Femur (tissue), 1 donor: ENCODE measurements around the gene DIAPH3.

Experiments
- DNase-seq: peaks from one replicate; pipeline ENCODE4 v3.0.0-alpha.2; 2017

Gene DIAPH3

DNA sequence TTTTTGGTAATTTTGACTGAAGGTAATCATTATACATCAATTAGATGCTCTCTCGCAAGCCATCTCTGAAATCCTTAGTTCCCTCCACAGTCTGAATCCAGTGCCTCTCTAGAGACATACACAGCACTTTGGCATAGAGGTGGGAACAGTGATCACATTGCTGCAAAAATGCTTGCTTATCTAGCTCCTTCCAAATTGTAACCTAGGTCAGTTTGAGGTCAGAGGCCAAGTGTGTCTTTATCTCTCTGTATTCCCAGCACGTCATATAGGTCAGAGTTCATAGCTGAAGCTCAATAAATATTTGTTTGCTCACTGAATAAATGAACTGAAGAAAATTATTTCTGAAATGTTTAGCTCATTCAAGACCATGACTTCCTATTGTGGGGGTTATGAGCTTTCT is 462.5 kb downstream of the DIAPH3 start:
- no peak for DNase-seq

- no peak for DNase-seq
These were observed 463.4 kb downstream of the DIAPH3 start for GRCh38 chr13:59700281-59700680.

- no peak for DNase-seq
These were observed 467.5 kb downstream of the DIAPH3 start for GRCh38 chr13:59696271-59696670.

GRCh38 chr13:59691501-59692066 is 472.1 kb downstream of the DIAPH3 start:
- DNase-seq, result no peak

DNA sequence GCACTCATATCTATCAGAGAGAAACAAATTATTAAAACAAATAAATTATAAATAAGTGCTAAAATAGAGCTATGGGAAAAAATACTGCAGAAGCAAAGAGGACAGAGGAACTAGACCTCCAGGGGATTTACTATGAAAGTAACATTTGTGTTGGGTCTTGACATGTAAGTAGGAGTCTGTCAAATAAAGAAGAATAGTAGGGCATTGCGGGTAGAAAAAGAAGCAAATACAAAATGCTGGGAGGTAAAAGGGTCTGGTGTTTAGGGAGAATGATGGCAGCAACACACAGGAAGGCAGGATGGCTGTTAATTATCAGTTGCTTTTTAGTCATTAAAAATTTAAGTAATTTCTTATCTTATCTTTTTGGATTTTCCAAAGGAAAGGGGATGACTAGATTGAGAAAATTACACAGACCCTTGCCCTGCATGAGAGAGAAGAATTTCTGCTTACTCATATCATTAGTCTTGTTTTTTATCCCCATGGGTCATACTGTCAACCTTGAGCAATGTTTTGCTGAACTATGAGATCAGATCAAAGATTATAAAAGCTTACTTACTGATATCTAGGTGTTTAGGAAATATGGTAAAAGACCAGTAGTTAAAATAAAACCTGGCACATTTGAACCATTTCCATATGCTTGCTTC is 472.7 kb downstream of the DIAPH3 start:
- no peak for DNase-seq

DNA sequence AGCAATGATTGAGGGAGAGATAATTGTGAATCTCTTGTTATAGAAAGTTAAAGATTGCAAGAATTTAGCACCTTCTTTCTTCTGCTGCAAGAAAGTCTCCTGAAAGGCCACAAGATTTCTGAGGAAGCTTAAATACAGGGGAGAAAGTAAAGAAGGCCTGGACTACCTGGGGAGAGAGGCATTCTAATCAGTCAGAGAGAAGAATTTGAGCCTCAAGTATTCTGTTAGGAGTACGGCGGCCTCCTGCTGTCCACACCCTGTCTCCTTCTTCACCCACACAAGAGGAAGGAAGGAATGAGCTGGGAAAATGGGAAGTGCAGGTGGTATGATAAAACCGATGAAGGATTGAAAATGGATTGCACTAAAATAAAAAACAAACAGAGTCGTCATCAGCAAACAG is 474.7 kb downstream of the DIAPH3 start:
- no peak for DNase-seq

GRCh38 chr13:59686798-59687394 is 476.8 kb downstream of the DIAPH3 start:
- DNase-seq, result no peak

DNA sequence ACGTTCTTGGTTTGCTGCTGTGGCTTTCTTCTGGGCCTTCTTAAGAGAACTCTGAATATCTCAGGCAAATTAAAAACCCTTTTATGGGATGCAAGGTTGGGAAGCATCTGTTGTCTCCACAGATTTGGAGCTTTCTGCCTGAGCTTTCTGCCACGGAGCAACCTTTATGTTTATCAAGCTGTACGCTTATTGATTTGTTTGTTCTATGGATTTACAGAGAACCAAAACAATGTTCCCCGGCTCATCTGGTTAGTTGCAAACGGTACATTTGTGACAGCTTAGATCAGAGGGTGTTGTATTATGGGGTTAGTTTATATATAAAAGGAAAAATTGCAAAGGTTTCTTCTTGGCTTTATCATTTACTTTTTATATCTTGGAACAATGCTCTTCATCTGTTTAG is 479.6 kb downstream of the DIAPH3 start:
- no peak for DNase-seq

DNA sequence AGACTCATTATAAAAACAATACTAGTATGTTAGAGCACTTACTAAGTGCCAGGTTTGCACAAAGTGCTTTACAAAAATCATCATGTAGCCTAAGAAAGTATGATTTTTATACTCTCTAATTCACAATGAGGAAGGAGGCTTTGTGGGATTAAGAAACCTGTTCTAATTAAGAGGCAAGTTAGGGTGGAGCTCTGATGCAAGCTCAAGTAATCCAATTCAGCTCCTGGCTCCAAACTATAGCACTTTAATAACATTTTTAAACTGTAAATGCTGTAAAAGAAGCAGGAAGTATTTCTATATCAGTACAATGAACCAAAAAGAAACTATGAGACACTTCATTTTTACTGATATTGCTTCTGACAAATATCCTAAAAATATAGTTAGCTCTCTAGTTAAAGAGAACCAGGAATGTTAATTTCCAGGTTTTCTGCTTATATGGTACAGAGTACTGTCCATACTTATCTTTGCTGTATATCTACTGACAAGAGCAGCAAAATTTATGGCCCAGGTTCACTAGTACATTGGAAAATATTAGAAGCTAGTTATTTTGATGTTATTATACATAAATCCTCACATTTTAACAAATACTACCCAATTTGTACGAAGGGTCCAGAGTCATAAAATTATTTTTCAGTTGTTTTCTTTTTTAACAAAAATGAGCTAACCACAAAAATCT is 482.0 kb downstream of the DIAPH3 start:
- no peak for DNase-seq

GRCh38 chr13:59680429-59681024 is 483.2 kb downstream of the DIAPH3 start:
- DNase-seq, result no peak

DNA sequence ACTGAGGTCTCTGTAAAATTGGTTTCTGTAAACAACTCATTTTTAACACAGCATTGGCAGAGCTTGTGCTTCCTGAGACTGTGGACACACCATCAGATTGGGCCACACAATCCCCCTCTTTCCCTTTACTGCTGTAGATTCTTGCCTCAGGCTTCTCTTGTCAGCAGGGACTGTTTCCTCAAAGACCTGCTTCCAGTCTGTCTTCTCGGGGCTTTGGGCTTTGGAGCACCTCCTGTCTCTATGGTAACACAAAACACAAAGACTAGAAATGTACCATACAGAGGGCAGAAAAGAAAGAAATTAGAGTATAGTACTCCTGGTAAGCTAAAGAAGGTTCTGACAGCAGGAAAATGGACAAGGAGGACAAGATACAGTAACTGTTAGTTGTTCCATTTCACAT is 484.5 kb downstream of the DIAPH3 start:
- no peak for DNase-seq

- no peak for DNase-seq
These were observed 485.5 kb downstream of the DIAPH3 start for GRCh38 chr13:59677966-59678814.

DNA sequence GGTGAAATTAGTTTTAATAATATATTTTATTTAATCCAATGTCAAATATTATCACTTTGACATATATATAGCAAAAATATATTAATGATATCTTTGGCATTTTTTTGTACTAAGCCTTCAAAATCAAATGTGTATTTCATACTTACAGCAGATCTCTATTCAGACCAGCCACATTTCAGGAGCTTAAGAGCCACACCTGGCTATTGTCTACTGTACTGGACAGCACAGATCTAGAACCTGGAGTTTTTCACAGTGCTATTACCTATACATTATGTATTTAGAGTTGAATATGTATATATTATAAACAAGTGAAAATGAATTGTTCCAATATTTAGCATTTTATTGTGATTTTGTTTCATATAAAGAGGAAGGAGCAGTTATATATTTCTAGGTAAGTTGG is 486.3 kb downstream of the DIAPH3 start:
- DNase-seq, result no peak

- DNase-seq, result no peak
These were observed 489.1 kb downstream of the DIAPH3 start for GRCh38 chr13:59674616-59675015.

DNA sequence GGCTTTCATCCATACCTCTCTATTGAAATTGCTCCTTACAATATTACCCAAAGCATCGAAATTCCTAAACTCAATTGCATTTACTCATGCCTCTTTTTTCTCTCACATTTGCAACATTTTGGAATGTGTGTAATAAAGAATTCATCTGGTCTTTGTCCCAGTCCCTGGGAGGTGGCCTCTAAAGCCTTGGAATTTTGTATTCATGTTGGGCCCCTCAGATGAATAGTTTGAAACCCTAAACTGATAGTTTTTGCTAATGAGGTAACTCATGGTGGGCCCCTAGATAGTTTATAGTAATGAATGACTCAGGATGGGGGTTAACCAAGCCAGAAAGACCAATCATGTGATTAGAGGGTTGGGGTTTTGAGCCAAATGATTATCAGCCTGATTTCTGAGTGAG is 490.4 kb downstream of the DIAPH3 start:
- no peak for DNase-seq

- no peak for DNase-seq
These were observed 491.3 kb downstream of the DIAPH3 start for GRCh38 chr13:59672445-59672844.

- DNase-seq, result peak; percentile 31
These were observed 491.8 kb downstream of the DIAPH3 start for GRCh38 chr13:59671881-59672280.

DNA sequence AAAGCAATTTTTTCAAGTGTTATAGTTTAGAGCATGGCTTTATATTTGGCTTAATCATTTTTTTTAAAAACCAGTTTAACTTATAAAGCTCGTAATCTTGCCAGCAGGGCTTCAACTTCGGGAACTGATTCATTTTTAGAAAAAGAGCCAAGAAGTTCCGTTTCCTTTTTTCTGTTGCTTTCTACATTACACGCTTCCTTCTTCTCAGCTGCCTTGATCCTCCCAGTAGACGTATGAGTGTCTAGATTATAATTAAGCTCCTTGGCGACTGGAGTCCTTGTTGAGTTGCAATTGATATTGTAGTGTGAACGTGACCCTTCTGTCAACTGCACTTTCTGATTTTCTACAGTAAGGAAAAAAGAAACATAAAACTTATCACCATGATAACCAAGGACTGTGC is 497.2 kb downstream of the DIAPH3 start:
- DNase-seq, result no peak

DNA sequence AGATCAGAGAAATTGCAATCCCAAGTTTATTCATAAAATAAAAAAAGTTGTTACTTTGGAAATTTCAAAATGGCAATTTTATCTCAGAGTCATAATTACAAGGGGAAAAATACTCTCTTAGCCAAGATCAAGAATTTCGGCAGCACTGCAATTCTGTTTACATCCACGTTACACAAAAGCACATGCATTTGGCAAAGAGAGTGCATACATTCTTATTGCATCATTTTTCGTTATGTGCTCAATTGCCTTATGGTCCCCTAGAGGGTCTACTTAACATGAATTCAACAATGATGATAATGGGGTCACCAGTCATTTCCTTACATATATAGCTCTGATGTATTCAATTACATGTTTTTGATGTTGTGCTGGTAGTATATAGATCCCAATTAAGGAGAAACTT is 498.0 kb downstream of the DIAPH3 start:
- no peak for DNase-seq

- DNase-seq, result no peak
These were observed 498.5 kb downstream of the DIAPH3 start for GRCh38 chr13:59665184-59665583.

GRCh38 chr13:59664586-59664985 is 499.1 kb downstream of the DIAPH3 start:
- DNase-seq, result no peak

- no peak for DNase-seq
These were observed 500.0 kb downstream of the DIAPH3 start for GRCh38 chr13:59663707-59664106.

GRCh38 chr13:59660582-59660981 is 503.1 kb downstream of the DIAPH3 start:
- DNase-seq, result no peak
